Trophoblast cell (in vitro differentiated cells and primary cell): ENCODE data around the gene SEMA3G.

ENCODE experiments used
- DNase-seq, 2 donors: peaks; one replicate each; pipeline ENCODE4 v3.0.0-alpha.2; 2016
- H2AFZ ChIP-seq: 2 replicates; pipeline ENCODE4 v1.6.1; 2013; ENCODE audit warnings: low read length, moderate library complexity, mild to moderate bottlenecking; ENCODE audit not compliant: insufficient read depth, poor library complexity
- H2AK5ac ChIP-seq: 2 replicates; pipeline ENCODE4 v1.6.1; 2013; ENCODE audit warnings: mild to moderate bottlenecking, low read length
- H2BK120ac ChIP-seq: 2 replicates; pipeline ENCODE4 v1.6.1; 2013; ENCODE audit warnings: low read length, mild to moderate bottlenecking, moderate library complexity; ENCODE audit not compliant: insufficient read depth, poor library complexity
- H2BK12ac ChIP-seq: 2 replicates; pipeline ENCODE4 v1.6.1; 2013; ENCODE audit warnings: mild to moderate bottlenecking, low read length, moderate library complexity
- H2BK5ac ChIP-seq: 2 replicates; pipeline ENCODE4 v1.6.1; 2013; ENCODE audit warnings: low read length, low read depth, moderate library complexity, mild to moderate bottlenecking; ENCODE audit not compliant: poor library complexity
- H3K14ac ChIP-seq: 2 replicates; pipeline ENCODE4 v1.6.1; 2013; ENCODE audit warnings: mild to moderate bottlenecking, low read length
- H3K18ac ChIP-seq: 2 replicates; pipeline ENCODE4 v1.6.1; 2013; ENCODE audit warnings: mild to moderate bottlenecking, low read length
- H3K23ac ChIP-seq: 2 replicates; pipeline ENCODE4 v1.6.1; 2013; ENCODE audit warnings: low read length
- H3K27ac ChIP-seq: 2 replicates; pipeline ENCODE4 v1.5.1; 2013; ENCODE audit warnings: low read depth, mild to moderate bottlenecking, inconsistent platforms, low read length, moderate library complexity
- H3K27me3 ChIP-seq: 2 replicates; pipeline ENCODE4 v1.6.1; 2013; ENCODE audit warnings: inconsistent platforms, mild to moderate bottlenecking, low read length, moderate library complexity; ENCODE audit not compliant: insufficient read depth
- H3K36me3 ChIP-seq, 2 experiments: 1 replicate in 1 of 2; 2 replicates in 1 of 2; pipeline ENCODE4 v1.6.1; 2013; ENCODE audit warnings: low read length in 2 of 2, mild to moderate bottlenecking in 2 of 2, moderate library complexity in 1 of 2; ENCODE audit not compliant: insufficient read depth in 2 of 2, control insufficient read depth in 1 of 2
- H3K4ac ChIP-seq: 2 replicates; pipeline ENCODE4 v1.6.1; 2013; ENCODE audit warnings: low read depth, mild to moderate bottlenecking, low read length, moderate library complexity
- H3K4me1 ChIP-seq, 2 experiments: 1 replicate in 1 of 2; 2 replicates in 1 of 2; pipeline ENCODE4 v1.6.1; 2013; ENCODE audit warnings: low read length in 2 of 2, mild to moderate bottlenecking in 2 of 2, moderate library complexity in 1 of 2; ENCODE audit not compliant: insufficient read depth in 2 of 2, control insufficient read depth in 1 of 2
- H3K4me2 ChIP-seq: 2 replicates; pipeline ENCODE4 v1.6.1; 2013; ENCODE audit warnings: inconsistent platforms, mild to moderate bottlenecking, low read length, moderate library complexity
- H3K4me3 ChIP-seq: 2 replicates; pipeline ENCODE4 v1.5.1; 2013; ENCODE audit warnings: mild to moderate bottlenecking, low read depth, low read length, inconsistent platforms
- H3K79me1 ChIP-seq: one replicate; pipeline ENCODE4 v1.6.1; 2013; ENCODE audit warnings: low read length
- H3K79me2 ChIP-seq: 2 replicates; pipeline ENCODE4 v1.6.1; 2013; ENCODE audit warnings: low read length, mild to moderate bottlenecking; ENCODE audit not compliant: control insufficient read depth, insufficient read depth, poor library complexity
- H3K9ac ChIP-seq: 2 replicates; pipeline ENCODE4 v1.6.1; 2013; ENCODE audit warnings: mild to moderate bottlenecking, low read length
- H3K9me3 ChIP-seq: 2 replicates; pipeline ENCODE4 v1.6.1; 2013; ENCODE audit warnings: low read depth, mild to moderate bottlenecking, control low read depth, inconsistent platforms, low read length; ENCODE audit not compliant: insufficient read depth
- H4K12ac ChIP-seq: 2 replicates; pipeline ENCODE4 v1.6.1; 2013; ENCODE audit warnings: low read depth, mild to moderate bottlenecking, low read length, moderate library complexity
- H4K8ac ChIP-seq: 2 replicates; pipeline ENCODE4 v1.6.1; 2013; ENCODE audit warnings: low read depth, mild to moderate bottlenecking, low read length, moderate library complexity
- H4K91ac ChIP-seq: one replicate; pipeline ENCODE4 v1.6.1; 2013; ENCODE audit warnings: low read depth, mild to moderate bottlenecking, low read length, moderate library complexity
- WGBS: extraction: QIAGEN DNeasy Blood & Tissue Kit; methylation state at CpG from one replicate; pipeline ENCODE4 v1.1.7; 2013; ENCODE audit warnings: missing lambda C conversion rate; ENCODE audit not compliant: insufficient read length, insufficient coverage; ENCODE audit errors: extremely low coverage; 5-methylcytosine and 5-hydroxymethylcytosine counted together

The SEMA3G gene

GRCh38 chr3:52490939-52491526 is 46.1 kb upstream of the SEMA3G start:
- Histone ChIP-seq H3K14ac (no peak overlapping the region), H4K91ac (no peak overlapping the region), H2BK12ac (no peak overlapping the region), H3K79me1 (no peaks in the 10 kb centered on the region), H2AFZ (no peak overlapping the region), H2BK5ac (no peak overlapping the region), H3K23ac (no peak overlapping the region), H2BK120ac (no peak overlapping the region), H3K36me3 (peaks cover 70 to 71% of the 10 kb centered on the region in 2 experiments), H3K27ac (no peak overlapping the region), H2AK5ac (no peak overlapping the region), H3K4me2 (no peak overlapping the region), H3K18ac (no peak overlapping the region), H3K27me3 (no peaks in the 10 kb centered on the region), H3K4me1 (no peaks in the 10 kb centered on the region), H4K12ac (no peak overlapping the region), H3K9ac (no peak overlapping the region), H3K9me3 (no peaks in the 10 kb centered on the region), H3K79me2 (no peaks in the 10 kb centered on the region), H3K4ac (no peak overlapping the region), H4K8ac (no peak overlapping the region), H3K4me3 (no peak overlapping the region)
- no peak for DNase-seq
- WGBS: no CpG with 5 or more reads among the region's 23 CpGs

- no peaks in the 10 kb centered on the region for H3K27me3 ChIP-seq
Observed at GRCh38 chr3:52490035-52490938, 45.4 kb upstream of the SEMA3G start.

GRCh38 chr3:52489453-52489852 is 44.5 kb upstream of the SEMA3G start:
- no peaks in the 10 kb centered on the region for H3K4me1 ChIP-seq
- H3K23ac ChIP-seq: no peak overlapping the region
- no peak overlapping the region for H3K4me2 ChIP-seq
- no peak overlapping the region for H3K27ac ChIP-seq
- H3K79me2 ChIP-seq: no peaks in the 10 kb centered on the region
- H2AK5ac ChIP-seq: no peak overlapping the region
- no peak overlapping the region for H4K91ac ChIP-seq
- no peak overlapping the region for H2BK5ac ChIP-seq
- no peak overlapping the region for H3K18ac ChIP-seq
- no peak overlapping the region for H3K14ac ChIP-seq
- no peak overlapping the region for H3K4me3 ChIP-seq
- H2BK12ac ChIP-seq: no peak overlapping the region
- H4K12ac ChIP-seq: no peak overlapping the region
- no peak overlapping the region for H2BK120ac ChIP-seq
- H4K8ac ChIP-seq: no peak overlapping the region
- no peak overlapping the region for H2AFZ ChIP-seq
- H3K27me3 ChIP-seq: no peaks in the 10 kb centered on the region
- no peaks in the 10 kb centered on the region for H3K9me3 ChIP-seq
- no peak for DNase-seq
- peaks cover 85 to 86% of the 10 kb centered on the region in 2 experiments for H3K36me3 ChIP-seq
- H3K79me1 ChIP-seq: no peaks in the 10 kb centered on the region
- no peak overlapping the region for H3K4ac ChIP-seq
- H3K9ac ChIP-seq: no peak overlapping the region
- WGBS: no CpG with 5 or more reads among the region's 18 CpGs

More at GRCh38 chr3:52490035-52490938, 45.4 kb upstream of the SEMA3G start:
- H4K12ac ChIP-seq: no peak overlapping the region
- H3K4me2 ChIP-seq: no peak overlapping the region
- WGBS: no CpG with 5 or more reads among the region's 22 CpGs
- no peak overlapping the region for H2BK12ac ChIP-seq
- no peak overlapping the region for H3K27ac ChIP-seq
- no peak overlapping the region for H3K9ac ChIP-seq
- no peak overlapping the region for H2AK5ac ChIP-seq
- no peak overlapping the region for H3K18ac ChIP-seq
- H3K4ac ChIP-seq: no peak overlapping the region
- H3K36me3 ChIP-seq: peaks cover 77 to 78% of the 10 kb centered on the region in 2 experiments
- H3K4me3 ChIP-seq: no peak overlapping the region
- H4K8ac ChIP-seq: no peak overlapping the region
- no peaks in the 10 kb centered on the region for H3K79me1 ChIP-seq
- no peak overlapping the region for H2BK120ac ChIP-seq
- no peak for DNase-seq
- H4K91ac ChIP-seq: no peak overlapping the region
- H3K14ac ChIP-seq: no peak overlapping the region
- H3K79me2 ChIP-seq: no peaks in the 10 kb centered on the region
- no peaks in the 10 kb centered on the region for H3K4me1 ChIP-seq
- no peak overlapping the region for H2AFZ ChIP-seq
- H3K23ac ChIP-seq: no peak overlapping the region
- no peaks in the 10 kb centered on the region for H3K9me3 ChIP-seq
- no peak overlapping the region for H2BK5ac ChIP-seq

- no peak overlapping the region for H2AK5ac ChIP-seq
- no peak overlapping the region for H4K12ac ChIP-seq
- H2BK5ac ChIP-seq: no peak overlapping the region
- H3K14ac ChIP-seq: no peak overlapping the region
- no peaks in the 10 kb centered on the region for H3K27me3 ChIP-seq
- H3K4me3 ChIP-seq: no peak overlapping the region
- H3K27ac ChIP-seq: no peak overlapping the region
- H3K4me1 ChIP-seq: peaks cover 0 to under 1% of the 10 kb centered on the region in 2 experiments
- no peak overlapping the region for H2BK12ac ChIP-seq
- H3K36me3 ChIP-seq: peaks cover 87% of the 10 kb centered on the region in 2 experiments
- H3K18ac ChIP-seq: no peak overlapping the region
- no peak overlapping the region for H2BK120ac ChIP-seq
- no peak for DNase-seq
- no peak overlapping the region for H2AFZ ChIP-seq
- H3K9me3 ChIP-seq: no peaks in the 10 kb centered on the region
- no peaks in the 10 kb centered on the region for H3K79me2 ChIP-seq
- H3K4me2 ChIP-seq: no peak overlapping the region
- H3K9ac ChIP-seq: no peak overlapping the region
- no peak overlapping the region for H4K91ac ChIP-seq
- H4K8ac ChIP-seq: no peak overlapping the region
- no peak overlapping the region for H3K23ac ChIP-seq
- no peaks in the 10 kb centered on the region for H3K79me1 ChIP-seq
- no CpG with 5 or more reads among the region's 3 CpGs for WGBS
- no peak overlapping the region for H3K4ac ChIP-seq
Observed at GRCh38 chr3:52488746-52489145, 43.8 kb upstream of the SEMA3G start.
